Inferior parietal cortex (tissue), 1 donor: ENCODE data around the gene HM13.
A peak's percentile ranks its signal among the peaks of the same experiment; 100 is the strongest.
"Not testable (repeated sequence)": the region's sequence is repeated elsewhere in the genome, so short reads cannot be mapped to it uniquely, and the experiment has no call there.

Experiments used
- DNase-seq: peaks from one replicate; pipeline ENCODE4 v3.0.0-alpha.2; 2016; ENCODE audit errors: extremely low spot score

The HM13 gene

DNA sequence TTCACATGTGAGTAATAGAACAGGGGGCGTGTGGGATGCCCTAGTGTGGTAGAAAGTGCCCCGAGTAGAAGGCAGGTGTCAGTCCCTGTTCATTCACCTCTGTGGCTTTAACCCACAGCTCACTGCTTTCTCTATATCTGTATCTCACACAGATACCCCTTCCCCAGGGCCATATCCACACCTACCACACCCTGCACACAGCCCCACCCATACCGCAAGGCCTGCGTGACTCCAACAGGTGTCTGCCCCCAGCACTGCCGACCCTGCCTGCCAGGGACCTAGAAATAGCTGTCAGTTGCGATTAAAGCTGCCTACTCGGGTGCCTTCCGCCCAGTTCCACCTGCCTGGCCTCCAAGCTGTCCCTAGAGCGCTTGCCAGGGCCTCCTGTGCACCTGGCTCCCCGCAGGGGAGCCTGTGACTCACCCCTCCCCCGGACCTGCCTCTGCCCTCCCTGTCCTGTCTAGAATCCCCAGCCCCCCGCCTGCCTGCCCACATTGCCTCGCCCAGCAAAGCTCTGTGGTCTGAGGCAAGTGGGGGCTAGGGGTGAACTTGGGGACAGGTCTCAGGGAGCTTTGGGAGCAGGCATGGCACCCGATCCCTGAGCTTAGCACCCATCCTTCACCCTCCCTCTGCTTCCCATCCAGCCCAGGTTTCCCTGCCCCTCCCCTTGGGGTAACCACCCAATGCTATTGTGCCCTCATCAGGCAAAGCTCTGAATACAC is 52.6 kb downstream of the HM13 start:
- no peak for DNase-seq

DNA sequence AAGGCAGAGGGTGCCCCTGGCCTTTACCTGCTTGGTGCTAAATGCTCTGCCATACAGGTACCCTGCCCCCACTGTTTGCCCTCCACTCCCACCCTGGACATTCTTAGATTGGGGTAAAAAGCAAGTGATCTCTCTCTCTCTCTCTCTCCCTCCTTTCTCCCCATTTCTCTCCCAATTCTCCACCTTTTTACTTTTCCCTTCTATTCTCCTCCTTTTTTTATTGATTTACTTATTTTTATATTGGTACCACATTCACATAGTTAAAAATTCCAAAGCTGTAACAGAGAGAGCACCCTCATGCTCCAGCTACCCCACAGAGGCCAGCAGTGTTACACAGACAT is 53.1 kb downstream of the HM13 start:
- DNase-seq: no peak

DNA sequence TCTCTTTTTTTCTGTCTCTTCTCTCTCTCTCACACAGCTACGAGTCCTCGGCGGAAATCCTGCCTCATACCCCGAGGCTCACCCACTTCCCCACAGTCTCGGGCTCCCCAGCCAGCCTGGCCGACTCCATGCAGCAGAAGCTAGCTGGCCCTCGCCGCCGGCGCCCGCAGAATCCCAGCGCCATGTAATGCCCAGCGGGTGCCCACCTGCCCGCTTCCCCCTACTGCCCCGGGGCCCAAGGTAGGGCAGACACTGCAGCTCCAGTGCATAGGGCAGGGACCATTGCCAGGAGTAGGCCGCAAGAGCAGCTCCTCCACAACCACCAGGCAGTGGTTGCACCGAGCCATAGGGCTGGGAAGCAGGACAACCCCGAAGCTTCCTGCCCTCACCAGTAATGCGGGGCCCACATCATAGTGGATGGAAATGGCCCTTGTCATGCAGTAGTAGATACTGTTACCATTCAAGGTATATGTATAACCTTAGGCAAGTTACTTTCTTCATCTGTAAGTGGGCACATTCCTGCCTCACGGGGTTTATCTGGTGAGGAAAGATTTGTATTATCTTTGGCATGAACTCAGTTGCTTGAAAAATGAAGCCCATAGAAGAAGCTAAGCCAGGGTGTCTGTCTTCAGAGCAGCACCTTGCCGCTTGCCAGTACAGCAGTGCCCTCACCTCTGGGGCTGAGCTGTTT is 53.9 kb downstream of the HM13 start:
- no peak for DNase-seq

DNA sequence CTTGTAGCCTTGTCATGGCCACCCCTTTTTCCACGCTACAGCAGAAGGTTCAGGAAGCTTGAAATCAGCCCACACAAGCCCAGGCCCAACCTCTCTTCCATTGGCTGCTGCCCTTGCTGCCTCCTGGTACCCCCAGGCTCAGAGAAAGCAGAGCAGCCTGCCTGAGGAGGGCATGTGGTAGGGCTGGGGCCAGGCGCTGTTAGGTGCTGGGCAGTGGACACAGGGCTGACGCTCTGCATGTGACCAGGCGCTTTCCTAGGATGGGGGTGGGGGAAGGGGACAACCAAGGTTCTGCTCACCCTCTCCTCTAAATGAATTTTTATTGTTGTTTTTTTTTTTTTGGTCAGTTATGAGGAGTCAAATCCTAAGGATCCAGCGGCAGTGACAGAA is 54.5 kb downstream of the HM13 start:
- DNase-seq: no peak

DNA sequence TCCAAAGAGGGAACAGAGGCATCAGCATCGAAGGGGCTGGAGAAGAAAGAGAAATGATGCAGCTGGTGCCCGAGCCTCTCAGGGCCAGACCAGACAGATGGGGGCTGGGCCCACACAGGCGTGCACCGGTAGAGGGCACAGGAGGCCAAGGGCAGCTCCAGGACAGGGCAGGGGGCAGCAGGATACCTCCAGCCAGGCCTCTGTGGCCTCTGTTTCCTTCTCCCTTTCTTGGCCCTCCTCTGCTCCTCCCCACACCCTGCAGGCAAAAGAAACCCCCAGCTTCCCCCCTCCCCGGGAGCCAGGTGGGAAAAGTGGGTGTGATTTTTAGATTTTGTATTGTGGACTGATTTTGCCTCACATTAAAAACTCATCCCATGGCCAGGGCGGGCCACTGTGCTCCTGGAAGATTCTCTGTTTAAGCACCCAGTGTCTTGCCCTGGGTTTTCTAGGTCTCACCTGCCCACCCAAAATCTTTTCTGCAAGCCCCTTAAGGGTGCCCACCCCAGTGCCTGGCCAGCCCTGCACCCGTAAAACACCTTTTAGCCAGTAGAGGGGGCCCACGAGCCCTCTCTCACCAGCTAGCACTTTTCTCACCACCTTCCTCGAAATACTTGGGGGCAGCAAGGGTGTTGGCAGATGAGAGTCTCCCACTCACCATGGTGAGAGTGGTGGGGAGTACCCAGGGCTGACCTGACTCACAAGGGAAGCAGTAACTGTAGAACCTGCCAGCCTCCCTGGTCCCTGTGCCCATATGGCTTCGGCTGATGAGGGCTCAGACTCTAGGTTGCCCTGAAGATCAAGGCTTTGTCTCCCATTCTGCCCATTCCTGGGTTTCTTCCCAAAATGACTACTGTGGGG is 55.1 kb downstream of the HM13 start:
- DNase-seq: peak; percentile 72

DNA sequence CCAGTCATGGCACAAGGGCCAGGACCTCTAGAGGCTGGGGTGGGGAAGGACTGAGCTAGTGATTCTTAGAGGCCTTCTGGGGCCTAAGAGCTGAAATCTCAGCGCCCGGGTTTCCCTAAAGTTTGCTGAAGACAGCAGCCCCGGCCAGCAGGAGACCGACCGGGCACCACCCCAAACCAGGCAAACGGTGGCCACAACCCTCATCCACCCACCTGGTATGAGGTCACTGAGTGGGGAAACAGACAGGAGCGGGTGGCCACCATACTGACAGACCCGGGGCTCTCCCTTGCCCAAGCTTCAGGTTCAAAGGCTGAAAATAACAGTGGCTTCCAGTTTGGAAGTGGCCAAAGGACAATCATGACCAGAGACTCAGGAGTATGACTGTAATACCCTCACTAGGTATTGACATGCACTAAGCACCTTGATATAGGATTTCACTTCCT is 55.8 kb downstream of the HM13 start:
- no peak for DNase-seq

DNA sequence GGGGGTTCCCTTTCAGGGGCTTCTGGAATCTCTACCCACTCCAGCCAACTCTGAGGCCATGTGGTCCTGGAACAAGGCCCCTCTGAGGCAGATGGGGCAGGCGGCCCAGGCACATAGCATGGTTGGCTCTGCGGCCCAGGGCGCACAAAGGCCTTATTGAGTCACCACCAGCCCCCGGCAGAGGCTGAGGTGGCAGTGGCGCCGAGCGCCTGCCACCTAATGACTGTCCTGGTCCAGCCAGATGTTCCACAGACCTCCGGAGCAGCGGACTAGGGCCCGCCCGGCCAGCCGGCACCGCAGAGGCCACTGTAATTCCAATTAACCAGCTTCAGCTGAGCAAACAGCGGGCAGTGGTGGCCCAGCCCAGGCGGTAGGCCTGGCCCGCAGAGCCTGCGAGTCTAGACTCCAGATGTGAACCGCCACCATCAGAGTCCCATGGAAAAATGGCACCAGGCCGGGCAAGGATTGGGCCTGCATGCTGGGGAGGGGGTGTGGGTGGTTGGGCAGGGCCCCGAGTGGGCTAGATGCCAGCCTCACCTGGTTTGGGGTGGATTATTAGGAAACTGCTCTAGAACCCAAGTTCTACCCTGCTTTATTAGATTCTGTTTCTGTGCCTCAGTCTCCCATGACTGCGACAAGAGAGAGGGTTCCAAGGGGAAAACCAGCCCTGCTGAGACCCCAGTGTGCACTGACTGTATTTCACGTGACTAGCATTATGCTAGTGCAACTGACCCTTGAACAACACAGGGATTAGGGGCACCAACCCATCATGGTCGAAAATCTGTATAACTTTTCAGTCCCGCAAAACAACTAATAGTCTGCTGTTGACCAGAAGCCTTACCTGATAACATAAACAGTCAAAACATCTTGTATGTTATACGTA is 56.7 kb downstream of the HM13 start:
- peak; percentile 78 for DNase-seq

DNA sequence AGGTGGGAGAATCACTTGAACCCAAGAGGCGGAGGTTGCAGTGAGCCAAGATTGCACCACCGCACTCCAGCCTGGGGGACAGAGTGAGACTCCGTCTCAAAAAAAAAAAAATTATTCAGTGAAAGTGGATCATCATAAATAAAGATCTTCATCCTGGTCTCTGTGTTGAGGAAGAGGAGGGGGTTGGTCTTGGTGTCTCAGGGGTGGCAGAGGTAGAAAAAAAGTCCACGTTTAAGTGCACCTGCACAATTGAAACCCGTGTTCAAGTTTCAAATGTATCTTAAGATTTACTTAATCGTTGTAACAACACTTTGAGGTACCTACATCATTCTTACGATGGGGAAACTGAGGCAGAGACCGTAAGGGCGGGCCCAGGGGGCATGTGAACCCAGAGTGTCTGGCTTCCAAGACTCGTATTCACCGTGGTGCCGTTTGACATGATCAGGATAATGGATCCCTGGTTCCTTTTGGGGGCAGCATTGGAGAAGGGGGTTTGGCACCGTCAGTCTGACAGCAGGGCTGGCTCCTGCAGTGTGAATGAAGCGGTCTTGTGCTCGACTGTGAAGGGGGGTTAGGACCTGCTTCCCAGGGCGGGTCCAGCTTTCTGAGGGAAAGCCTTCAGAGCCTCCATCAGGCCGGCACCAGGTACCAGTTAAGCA is 57.9 kb downstream of the HM13 start:
- no peak for DNase-seq

DNA sequence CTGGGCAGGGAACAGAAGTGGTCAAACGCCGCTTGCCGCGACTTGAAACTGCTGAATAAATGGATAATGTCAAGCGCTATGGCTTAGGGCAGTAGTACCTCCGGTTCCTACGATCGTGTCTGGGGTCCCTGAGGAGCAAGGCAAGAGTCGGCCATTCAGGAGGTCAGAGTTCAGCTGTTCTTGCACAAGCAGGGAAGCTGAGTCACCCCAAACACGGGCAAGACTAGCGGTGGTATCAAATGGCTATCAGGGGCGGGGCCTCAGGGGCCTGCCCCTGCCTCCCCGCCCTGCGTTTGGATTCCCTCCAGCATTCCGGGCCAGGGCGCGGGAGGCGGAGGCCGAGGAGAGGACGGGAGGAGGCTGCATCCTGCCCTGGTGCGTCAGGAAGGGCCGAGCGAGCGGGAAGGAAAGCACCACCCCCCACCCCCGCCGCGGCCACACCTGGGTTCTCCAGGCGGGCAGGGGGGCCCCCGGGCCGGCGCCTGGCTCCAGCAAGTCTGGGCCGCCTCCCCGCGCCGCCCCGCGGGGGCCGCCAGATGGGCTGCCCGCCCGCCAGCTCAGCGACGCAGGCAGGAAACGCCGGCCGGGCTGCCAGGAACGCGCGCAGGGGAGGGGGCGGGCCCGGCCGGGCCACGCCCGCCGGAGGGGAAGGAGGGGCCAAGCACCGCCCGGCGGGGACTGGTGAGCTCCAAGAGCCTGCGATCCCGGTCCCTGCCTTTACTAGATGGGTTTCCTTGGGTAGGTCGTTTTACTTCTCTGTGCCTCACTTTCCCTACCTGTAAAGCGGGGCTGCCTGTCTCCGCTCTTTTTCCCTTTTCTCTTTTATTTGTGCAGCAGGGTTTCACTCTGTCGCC is 58.7 kb downstream of the HM13 start:
- DNase-seq: peak; percentile 78

DNA sequence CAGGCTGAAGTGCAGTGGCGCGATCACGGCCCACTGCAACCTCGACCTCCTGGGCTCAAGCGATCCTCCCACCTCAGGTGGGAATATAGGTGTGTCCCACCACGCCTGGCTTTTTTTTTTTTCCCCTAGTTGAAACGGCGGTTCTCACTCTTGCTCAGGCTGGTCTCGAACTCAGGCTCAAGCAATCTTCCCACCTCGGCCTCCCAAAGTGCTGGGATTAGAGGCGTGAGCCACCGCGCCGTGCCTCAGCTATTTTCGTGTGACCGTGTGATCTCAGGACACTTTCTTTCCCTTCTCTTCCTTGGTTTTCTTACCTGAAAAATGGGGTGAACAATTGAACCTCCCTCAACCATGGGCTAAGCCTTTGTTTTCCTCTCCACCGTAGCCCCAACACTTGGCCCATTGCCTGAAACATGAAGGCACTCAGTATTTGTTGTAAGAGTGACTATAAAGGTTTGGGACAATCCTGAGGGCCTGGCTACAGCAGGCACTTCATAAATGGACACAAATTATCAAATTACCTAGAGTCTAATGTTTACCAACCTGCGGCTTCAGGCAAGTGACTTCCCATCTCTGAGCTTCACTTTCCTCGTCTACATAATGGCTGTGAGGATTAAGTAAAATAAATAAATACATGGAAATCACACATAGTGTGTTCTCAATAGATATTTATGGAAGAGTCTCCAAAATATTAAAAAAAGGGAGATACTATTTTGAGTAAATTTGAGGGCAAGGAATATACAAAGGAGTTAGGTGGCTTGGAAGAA is 59.5 kb downstream of the HM13 start:
- DNase-seq: no peak

DNA sequence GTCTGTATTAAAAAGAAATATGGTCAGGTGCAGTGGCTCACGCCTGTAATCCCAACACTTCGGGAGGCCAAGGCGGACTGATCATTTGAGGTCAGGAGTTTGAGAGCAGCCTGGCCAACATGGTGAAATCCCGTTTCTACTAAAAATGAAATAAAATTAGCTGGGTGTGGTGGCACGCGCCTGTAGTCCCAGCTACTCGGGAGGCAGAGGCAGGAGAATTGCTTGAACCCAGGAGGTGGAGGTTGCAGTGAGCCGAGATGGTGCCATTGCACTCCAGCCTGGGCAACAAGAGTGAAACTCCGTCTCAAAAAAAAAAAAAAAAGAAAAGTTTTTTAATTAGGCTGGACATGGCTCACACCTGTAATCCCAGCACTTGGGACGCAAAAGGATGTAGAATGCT is 60.7 kb downstream of the HM13 start:
- DNase-seq: not testable (repeated sequence)

DNA sequence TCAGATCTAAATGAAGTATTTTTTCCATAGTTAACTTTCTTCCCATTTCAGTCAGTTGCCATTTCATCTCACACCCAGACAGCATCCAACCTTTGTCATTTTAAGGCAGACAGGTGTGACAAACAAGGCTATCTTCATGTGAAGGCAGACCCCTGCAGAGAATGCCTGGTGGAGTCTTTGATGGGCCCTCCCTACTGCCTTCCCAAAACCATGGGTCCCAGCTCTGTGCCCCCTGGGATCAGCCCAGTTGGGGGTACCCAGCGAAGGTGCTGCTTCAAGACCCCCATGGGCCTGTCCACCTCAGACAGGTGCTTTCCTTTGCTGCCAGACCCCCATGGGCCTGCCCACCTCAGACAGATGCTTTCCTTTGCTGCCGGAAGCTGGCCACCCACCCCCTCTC is 62.5 kb downstream of the HM13 start:
- no peak for DNase-seq

DNA sequence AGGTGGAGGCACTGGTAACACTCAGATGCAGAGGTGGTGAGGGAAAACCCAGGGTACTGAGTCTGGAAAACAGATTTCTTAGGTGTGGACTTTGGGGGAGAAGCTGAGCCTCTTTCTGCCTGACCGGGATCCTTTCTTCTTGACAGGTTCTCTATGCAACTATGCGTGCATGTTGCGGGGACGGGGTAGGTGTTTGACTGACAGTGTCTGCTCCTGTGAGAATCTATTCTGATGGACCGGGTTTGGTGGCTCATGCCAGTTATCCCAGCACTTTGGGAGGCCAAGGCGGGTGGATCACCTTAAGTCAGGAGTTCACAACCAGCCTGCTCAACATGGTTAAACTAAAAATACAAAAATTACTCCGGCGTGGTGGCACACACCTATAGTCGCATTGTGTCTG is 63.0 kb downstream of the HM13 start:
- DNase-seq: no peak

DNA sequence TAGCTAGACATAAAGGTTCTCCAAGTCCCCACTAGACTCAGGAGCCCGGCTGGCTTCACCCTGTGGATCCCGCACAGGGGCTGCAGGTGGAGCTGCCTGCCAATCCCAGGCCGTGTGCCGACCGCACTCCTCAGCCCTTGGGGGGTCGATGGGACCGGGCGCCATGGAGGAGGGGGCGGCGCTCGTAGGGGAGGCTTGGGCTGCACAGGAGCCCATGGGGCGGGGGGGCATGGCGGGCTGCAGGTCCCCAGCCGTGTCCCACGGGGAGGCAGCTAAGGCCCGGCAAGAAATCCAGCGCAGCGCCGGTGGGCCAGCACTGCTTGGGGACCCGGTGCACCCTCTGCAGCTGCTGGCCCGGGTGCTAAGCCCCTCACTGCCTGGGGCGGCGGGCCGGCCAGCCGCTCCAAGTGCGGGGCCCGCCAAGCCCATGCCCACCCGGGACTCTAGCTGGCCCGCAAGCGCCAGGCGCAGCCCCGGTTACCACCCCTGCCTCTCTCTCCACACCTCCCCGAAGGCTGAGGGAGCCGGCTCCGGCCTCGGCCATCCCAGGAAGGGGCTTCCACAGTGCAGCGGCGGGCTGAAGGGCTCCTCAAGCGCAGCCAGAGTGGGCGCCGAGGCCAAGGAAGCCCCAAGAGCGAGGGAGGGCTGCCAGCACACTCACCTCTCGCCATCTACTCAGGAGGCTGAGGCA is 64.4 kb downstream of the HM13 start:
- no peak for DNase-seq

DNA sequence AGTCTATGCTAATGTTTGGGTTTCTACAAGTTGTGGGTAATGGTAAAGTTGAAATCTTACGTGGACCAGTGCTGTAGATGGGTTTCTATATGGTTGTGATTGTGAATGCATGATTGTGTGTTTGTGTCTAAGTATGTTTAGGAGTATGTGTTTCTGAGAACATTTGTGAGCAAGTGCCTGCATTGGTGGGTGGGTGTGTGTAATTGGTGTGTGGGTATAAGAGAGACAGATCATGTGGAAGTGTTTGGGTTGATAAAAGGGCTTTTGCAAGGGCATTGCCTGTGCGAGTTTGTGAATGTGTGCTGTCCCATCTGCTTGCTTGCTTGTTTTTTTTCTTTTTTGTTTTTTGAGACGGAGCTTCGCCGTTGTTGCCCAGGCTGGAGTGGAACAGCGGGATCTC is 65.0 kb downstream of the HM13 start:
- no peak for DNase-seq

DNA sequence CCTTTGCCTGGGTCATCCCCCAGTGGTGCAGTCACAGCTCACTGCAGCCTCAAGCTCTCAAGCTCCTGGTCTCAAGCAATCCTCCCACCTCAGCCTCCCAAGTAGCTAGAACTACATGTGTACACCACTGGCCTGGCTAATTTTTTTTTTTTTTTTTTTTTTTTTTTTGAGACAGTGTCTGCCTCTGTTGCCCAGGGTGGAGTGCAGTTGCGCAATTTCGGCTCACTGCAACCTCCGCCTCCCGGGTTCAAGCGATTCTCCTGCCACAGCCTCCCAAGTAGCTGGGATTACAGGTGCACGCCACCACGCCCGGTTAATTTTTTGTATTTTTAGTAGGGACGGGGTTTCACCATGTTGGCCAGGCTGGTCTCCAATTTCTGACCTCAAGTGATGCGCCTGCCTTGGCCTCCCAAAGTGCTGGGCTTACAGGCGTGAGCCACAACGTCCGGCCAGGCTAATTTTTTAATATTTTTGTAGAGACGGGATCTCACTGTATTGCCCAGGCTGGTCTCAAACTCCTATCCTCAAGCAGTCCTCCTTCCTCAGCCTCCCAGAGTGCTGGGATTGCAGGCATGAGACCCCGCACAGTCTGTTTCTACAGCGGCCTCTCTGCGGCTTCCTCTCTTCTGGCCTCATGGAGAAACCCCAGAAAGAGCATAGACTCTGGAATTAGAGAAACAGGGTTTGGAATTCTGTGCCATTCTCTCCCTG is 65.9 kb downstream of the HM13 start:
- DNase-seq: not testable (repeated sequence)

DNA sequence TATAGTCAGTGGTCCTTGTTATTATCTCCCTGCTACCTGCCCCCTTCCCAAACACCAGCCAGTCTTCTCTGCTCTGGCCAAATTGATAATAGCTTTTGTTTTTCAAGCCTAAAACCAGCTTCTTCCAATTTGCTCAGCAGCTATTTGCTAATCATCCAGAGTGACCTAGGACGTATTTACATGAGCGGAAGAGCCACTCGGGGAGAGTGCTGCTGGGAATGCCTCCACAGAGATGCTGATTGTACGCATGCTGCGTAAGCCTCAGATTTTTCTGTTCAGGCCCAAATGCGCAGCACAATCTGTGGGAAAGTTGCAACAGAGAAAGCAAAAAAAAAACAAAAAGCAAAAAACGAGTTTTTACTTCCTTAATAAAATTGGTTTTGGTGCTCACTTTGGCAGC is 66.5 kb downstream of the HM13 start:
- DNase-seq: no peak

DNA sequence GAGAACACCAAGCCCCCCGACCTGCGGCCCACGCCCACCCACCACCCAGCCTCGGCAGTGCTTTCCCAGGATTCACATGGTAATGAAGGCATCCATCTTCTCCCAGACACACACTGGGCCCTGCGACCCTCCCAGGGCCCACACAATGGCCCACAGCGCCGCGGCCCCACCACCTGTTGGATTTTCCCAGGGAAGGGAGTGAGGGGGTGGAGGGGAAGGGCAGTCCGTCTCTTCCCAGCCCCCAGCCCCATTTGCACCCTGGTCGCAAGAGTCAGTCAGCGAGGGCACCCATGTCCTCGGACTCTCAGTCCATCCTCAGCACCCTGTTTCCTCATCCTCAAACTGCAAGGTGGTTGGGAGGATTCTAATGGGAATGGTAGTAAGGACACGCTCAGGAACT is 67.1 kb downstream of the HM13 start:
- no peak for DNase-seq
